ENCODE results near the gene PKHD1. TPM values are rescaled to one million over a fixed set of nuclear protein-coding genes. Genes with fewer than 3 reads are reported as not detected.

Gene PKHD1
- total RNA-seq, 1 experiment from 2014 or later, result 0.09 TPM

- Mint-ChIP-seq H3K9me3 (no peaks in the 10 kb centered on the region), H3K27ac (no peak overlapping the region), H3K4me3 (no peak overlapping the region), H3K4me1 (no peaks in the 10 kb centered on the region), H3K27me3 (ENCODE audit: low read depth) (no peaks in the 10 kb centered on the region), H3K36me3 (ENCODE audit: insufficient read depth in 1 of 3, low read depth in 3 of 3) (no peaks in the 10 kb centered on the region)
- no peak for TF ChIP-seq CTCF (conservative IDR thresholded peaks at IDR 0.05)
- Histone ChIP-seq H3K79me1 (ENCODE audit: insufficient read depth, low read depth, low read length, poor library complexity, severe bottlenecking) (no peaks in the 10 kb centered on the region), H3K4me2 (ENCODE audit: insufficient read depth, insufficient read length, low read length) (no peak overlapping the region), H3K27ac (ENCODE audit: insufficient read length, low read depth, low read length) (no peak overlapping the region), H2AFZ (ENCODE audit: low read length) (no peak overlapping the region), H3K9me3 (ENCODE audit: control insufficient read depth, low read depth, low read length) (no peaks in the 10 kb centered on the region), H3K23me2 (ENCODE audit: insufficient read length, low read depth, low read length, poor library complexity, severe bottlenecking) (no peaks in the 10 kb centered on the region), H2BK12ac (ENCODE audit: insufficient read length, low read depth, low read length) (no peak overlapping the region), H2BK15ac (ENCODE audit: low read depth, low read length) (no peak overlapping the region), H3K14ac (ENCODE audit: insufficient read depth, low read length) (no peak overlapping the region; the same call in 1 of the 2 replicates), H4K20me1 (ENCODE audit: control insufficient read depth, insufficient read depth, insufficient read length) (no peaks in the 10 kb centered on the region), H3K4me1 (ENCODE audit: insufficient read depth, low read length) (no peaks in the 10 kb centered on the region), H3K79me2 (ENCODE audit: insufficient read depth, low read length) (no peaks in the 10 kb centered on the region), H3K18ac (ENCODE audit: insufficient read length, low read depth, low read length) (no peak overlapping the region), H4K91ac (ENCODE audit: insufficient read length, low read depth, low read length) (no peak overlapping the region), H4K8ac (replicated peaks; ENCODE audit: insufficient read length, low read depth, low read length) (no peak overlapping the region), H2AK5ac (ENCODE audit: insufficient read length, low read length) (no peak overlapping the region), H3K9ac (ENCODE audit: extremely low read depth, insufficient read length, low read length) (no peak overlapping the region), H2BK120ac (ENCODE audit: low read depth, low read length, poor library complexity, severe bottlenecking) (no peak overlapping the region), H3K23ac (ENCODE audit: insufficient read length, low read depth, low read length) (no peak overlapping the region), H3T11ph (ENCODE audit: low read length) (no peak overlapping the region), H2BK20ac (ENCODE audit: low read depth, low read length, poor library complexity, severe bottlenecking) (no peak overlapping the region), H3K27me3 (ENCODE audit: insufficient read depth, low read length) (no peaks in the 10 kb centered on the region), H3K56ac (ENCODE audit: insufficient read length, low read depth, low read length) (no peak overlapping the region), H2BK5ac (ENCODE audit: insufficient read length, low read length) (no peak overlapping the region), H3K4ac (ENCODE audit: low read depth, low read length) (no peak overlapping the region), H4K5ac (ENCODE audit: insufficient read length, low read depth, low read length) (no peak overlapping the region)
- no CpG with 5 or more reads among the region's 1 CpG for WGBS (ENCODE audit: extremely low coverage, insufficient read length, low lambda C conversion rate)
- DNase-seq, result no peak
Measured at GRCh38 chr6:51717477-51717876, 369.9 kb downstream of the PKHD1 start.
